ENCODE measurements around the gene GORAB. TPM values are rescaled to one million over a fixed set of nuclear protein-coding genes. Genes with fewer than 3 reads are reported as not detected.

The GORAB gene
- total RNA-seq, 2 experiments from 2014 or later, result 8.2 to 9.5 TPM

DNA sequence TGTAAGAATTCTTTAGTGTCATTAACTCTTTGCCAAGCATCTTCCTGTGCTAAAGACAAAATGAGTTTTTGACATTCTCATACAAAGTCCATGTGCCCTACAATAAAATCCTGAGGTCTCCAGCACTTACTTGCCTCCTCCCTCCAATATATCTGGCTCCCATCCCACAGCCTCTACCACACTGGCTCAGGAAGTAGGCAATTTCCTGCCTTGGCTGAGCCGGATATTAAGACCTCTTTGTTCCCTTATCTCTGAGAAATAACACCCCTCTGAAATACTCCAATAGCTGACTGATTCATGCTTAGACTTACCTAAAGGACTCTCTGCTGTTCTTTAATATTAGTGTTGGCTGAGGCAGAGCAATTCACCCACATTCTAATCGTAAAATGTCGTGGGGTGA is 37.6 kb upstream of the GORAB start:
- H3K9me3 Mint-ChIP-seq, result no peaks in the 10 kb centered on the region
- POLR2A ChIA-PET, result no interaction called here
- DNase-seq (no peak), ATAC-seq (no peak)
- TF ChIP-seq, protein P1, sequence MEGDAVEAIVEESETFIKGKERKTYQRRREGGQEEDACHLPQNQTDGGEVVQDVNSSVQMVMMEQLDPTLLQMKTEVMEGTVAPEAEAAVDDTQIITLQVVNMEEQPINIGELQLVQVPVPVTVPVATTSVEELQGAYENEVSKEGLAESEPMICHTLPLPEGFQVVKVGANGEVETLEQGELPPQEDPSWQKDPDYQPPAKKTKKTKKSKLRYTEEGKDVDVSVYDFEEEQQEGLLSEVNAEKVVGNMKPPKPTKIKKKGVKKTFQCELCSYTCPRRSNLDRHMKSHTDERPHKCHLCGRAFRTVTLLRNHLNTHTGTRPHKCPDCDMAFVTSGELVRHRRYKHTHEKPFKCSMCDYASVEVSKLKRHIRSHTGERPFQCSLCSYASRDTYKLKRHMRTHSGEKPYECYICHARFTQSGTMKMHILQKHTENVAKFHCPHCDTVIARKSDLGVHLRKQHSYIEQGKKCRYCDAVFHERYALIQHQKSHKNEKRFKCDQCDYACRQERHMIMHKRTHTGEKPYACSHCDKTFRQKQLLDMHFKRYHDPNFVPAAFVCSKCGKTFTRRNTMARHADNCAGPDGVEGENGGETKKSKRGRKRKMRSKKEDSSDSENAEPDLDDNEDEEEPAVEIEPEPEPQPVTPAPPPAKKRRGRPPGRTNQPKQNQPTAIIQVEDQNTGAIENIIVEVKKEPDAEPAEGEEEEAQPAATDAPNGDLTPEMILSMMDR (IDR thresholded peaks at IDR 0.05), result no peak
- H3K27ac Mint-ChIP-seq, result no peak overlapping the region
- CTCF ChIA-PET, result no interaction called here
- intact Hi-C loops (cut with micrococcal nuclease), result no loop called here
- H3K4me1 Mint-ChIP-seq (ENCODE audit: low read depth), result peaks cover 6% of the 10 kb centered on the region
- no peak overlapping the region for H3K4me3 Mint-ChIP-seq
- peaks cover 9% of the 10 kb centered on the region for H3K27me3 Mint-ChIP-seq
- H3K36me3 Mint-ChIP-seq (ENCODE audit: low read depth), result no peaks in the 10 kb centered on the region

DNA sequence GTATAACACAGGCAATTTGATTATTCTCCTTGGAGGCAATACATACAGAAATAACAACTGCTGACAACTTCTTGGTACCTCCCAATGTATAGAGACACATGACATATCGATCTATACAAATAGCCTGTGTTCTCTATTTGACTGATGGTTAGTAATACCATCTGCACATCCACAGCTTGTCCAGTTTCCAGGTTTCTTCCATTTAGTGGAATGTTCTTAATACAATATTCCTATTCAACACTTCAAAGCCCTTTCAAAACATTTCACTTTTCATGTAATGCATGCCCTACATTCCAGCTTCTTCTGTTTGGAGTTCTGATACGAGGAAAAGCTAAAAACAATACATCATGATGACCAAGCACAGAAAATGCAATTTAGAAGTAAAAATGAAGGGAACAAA is 37.0 kb upstream of the GORAB start:
- H3K4me1 Mint-ChIP-seq (ENCODE audit: low read depth), result peaks cover 6% of the 10 kb centered on the region
- no peak overlapping the region for H3K27ac Mint-ChIP-seq
- peaks cover 9% of the 10 kb centered on the region for H3K27me3 Mint-ChIP-seq
- intact Hi-C loops (cut with micrococcal nuclease), result no loop called here
- ATAC-seq (no peak), DNase-seq (no peak)
- TF ChIP-seq, protein P1 (IDR thresholded peaks at IDR 0.05), result no peak
- no peak overlapping the region for H3K4me3 Mint-ChIP-seq
- ChIA-PET POLR2A (no interaction called here), CTCF (no interaction called here)
- no peaks in the 10 kb centered on the region for H3K36me3 Mint-ChIP-seq (ENCODE audit: low read depth)
- no peaks in the 10 kb centered on the region for H3K9me3 Mint-ChIP-seq

DNA sequence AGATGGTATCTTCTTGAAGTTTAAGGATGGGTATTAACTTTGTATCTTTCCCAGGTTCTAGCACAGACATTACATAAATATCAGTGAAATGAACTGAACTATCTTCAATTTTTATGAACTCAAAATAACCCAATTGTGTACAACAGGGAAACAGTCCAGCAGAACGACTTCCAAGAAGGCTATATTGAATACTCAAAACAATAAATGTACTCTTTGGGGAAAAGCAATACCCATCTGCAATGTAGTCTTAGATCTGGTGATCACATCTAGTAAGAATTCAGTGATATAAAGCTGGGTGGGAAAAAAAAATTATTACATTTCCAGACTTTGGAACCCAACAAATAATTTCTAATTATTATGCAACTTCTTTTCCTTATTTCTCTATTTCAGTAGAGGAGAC is 33.1 kb upstream of the GORAB start:
- intact Hi-C loops (cut with micrococcal nuclease), result no loop called here
- ATAC-seq (no peak), DNase-seq (no peak)
- ChIA-PET POLR2A (no interaction called here), CTCF (no interaction called here)
- H3K4me1 Mint-ChIP-seq (ENCODE audit: low read depth), result peaks cover 6% of the 10 kb centered on the region
- peaks cover 11% of the 10 kb centered on the region for H3K27me3 Mint-ChIP-seq
- H3K36me3 Mint-ChIP-seq (ENCODE audit: low read depth), result no peaks in the 10 kb centered on the region
- H3K27ac Mint-ChIP-seq, result no peak overlapping the region
- H3K9me3 Mint-ChIP-seq, result no peaks in the 10 kb centered on the region
- TF ChIP-seq, protein P1 (IDR thresholded peaks at IDR 0.05), result no peak
- no peak overlapping the region for H3K4me3 Mint-ChIP-seq

DNA sequence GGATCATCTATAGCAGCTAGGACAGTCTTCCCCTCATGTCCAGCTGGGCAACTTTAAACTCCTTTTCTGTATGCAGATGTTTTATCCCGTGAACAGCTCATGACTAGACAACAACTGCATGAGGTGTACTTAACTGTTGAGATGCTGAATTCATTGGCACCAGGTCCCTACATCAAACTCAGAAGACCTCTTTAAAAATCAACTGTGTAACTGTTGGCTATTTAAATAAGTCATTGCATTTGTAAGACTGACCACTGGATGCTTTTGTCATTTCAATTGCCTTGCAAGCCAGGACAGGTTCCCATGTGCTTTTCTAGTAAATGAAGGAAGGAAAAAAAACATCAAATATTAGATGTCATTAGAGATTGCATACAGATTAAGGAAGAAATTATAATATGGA is 28.3 kb upstream of the GORAB start:
- TF ChIP-seq, protein P1 (IDR thresholded peaks at IDR 0.05), result no peak
- Mint-ChIP-seq H3K27ac (no peak overlapping the region), H3K27me3 (peaks cover 22% of the 10 kb centered on the region), H3K36me3 (ENCODE audit: low read depth) (no peaks in the 10 kb centered on the region), H3K4me3 (no peak overlapping the region), H3K4me1 (ENCODE audit: low read depth) (no peaks in the 10 kb centered on the region), H3K9me3 (peaks cover 3% of the 10 kb centered on the region)
- ATAC-seq, result no peak
- no peak for DNase-seq
- ChIA-PET CTCF (interaction anchor here (1.1 kb wide), 1 partner anchor 21 kb away, joined by 3 read pairs; no protein-coding TSS in a partner anchor), POLR2A (no interaction called here)
- intact Hi-C loops (cut with micrococcal nuclease), result no loop called here

DNA sequence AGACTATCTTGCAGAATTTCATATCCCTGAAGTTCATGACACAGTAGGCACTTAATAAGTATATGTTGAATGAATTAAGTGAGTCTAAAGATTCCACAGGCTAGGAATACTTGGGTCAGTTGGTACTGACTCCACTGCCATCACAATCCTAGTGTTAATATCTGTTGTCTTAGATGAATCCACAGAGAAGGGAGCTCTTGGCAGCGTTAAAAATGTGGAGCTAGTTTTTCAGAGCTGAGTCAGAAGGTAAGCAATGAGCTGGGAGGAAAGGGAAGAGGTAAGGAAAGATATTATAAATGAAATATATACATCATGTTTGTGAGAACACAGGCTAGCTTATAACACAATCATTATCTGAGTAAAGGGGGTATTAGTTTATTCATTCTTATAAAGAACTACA is 21.8 kb upstream of the GORAB start:
- Mint-ChIP-seq H3K4me1 (ENCODE audit: low read depth) (no peaks in the 10 kb centered on the region), H3K27ac (no peak overlapping the region), H3K36me3 (ENCODE audit: low read depth) (no peaks in the 10 kb centered on the region)

More for the DNA sequence above, 21.8 kb upstream of the GORAB start:
- peaks cover 18% of the 10 kb centered on the region for H3K27me3 Mint-ChIP-seq
- DNase-seq, result no peak
- CTCF ChIA-PET, result no interaction called here
- H3K9me3 Mint-ChIP-seq, result no peaks in the 10 kb centered on the region
- ATAC-seq, result no peak
- TF ChIP-seq, protein P1 (IDR thresholded peaks at IDR 0.05), result no peak
- H3K4me3 Mint-ChIP-seq, result no peak overlapping the region
- POLR2A ChIA-PET, result no interaction called here
- intact Hi-C loops (cut with micrococcal nuclease), result no loop called here

Measured in activated CD8-positive, alpha-beta T cell treated with anti-CD3 and anti-CD28 coated beads for 36 hours (primary cell).